ENCODE results near the gene IGDCC3.
"Not testable (repeated sequence)": the region's sequence is repeated elsewhere in the genome, so short reads cannot be mapped to it uniquely, and the experiment has no call there.

The IGDCC3 gene

DNA sequence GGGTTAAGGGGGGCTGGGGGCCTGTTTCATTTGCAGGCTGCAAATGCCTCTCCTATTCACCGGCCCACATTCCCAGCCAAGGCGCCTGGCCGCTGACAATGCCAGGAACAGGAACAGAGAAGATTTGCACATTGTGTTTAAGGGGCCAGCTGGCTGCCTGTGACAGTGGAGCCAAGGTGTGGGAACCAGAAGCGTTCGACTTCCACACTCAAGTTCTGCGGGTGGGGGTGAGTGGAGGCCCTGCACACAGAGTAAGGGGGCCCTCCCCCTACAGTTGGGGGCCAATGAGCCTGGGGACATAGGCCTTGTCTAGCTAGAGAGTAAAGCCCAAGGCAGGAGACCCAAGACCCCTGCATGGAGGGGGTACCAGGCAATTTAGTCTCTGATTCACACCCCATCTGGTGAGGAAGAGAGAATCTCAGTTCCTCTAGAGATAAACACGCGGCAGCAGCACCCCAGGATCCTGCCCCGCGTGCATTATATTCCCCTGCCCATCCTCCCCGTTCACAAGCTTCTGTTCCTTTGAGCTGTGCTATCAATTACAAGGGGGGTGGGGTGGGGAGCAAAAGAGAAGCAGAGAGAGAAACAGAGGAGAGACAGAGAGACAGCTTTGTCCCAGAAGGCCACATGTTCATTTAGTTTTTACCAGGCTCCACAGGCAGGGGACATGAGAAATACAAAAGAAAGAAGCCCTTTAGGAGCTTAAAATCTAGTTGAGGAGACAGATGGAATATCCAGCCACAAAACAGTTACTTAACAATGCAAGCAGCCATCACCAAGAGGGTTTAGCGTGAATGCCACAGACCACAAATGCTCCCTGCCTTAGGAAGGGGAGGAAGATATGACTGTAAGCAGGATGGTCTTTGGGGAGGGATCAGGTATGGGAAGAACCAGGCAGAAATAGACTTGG lies 9.2 kb downstream of the IGDCC3 start:
- DNase-seq = no peak

DNA sequence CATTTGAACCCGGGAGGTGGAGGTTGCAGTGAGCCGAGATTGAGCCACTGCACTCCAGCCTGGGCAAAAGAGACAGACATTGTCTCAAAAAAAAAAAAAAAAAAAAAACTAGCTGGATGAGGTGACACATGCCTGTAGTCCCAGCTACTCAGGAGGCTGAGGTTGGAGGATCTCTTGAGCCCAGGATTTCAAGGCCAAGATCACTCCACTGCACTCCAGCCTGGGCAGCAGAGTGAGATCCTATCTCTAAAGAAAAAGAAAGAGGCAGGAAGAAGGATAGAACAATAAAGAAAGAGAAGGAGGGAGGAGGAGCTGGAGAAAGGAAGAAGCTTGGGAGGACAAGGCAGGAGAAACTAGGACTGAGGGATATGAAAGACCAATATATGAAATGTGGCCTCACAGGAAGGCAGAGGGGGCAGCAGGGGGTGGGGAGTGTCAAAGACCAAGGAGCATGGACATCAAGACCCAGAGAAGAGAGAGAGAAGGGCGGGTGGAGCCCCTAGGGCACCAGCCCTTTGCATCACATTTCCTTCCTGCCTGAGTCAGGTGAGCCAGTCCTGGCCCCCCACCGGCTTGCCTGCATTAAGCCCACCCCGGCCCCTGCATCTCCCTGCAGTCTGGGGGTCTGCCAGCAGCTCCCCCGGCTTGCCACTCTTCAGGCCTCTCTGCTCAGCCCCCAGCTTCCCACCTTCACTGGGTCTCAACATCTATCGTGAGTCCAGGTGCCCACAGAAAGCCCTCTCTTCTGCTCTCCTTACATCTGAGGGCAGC lies 11.5 kb downstream of the IGDCC3 start:
- DNase-seq = no peak

DNA sequence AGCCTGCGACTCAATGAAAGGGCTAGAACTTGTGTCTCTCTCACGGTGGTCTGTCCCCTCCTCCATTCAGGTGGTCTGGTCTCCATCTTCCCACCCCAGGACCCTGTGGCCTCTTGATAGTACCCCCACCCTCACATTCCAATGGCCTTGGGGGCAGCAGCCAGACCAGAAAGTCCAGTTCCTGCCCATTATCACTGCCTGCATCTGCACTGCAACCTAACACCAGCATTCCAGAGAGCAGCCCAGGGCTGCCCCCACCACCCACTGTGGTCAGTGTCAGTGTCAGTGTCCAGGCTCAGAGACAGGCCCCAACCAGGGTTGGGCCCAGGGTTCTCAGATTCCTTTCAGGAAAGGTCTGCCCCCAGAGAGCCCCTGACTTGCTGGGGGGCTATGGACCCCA lies 12.6 kb downstream of the IGDCC3 start:
- no peak for DNase-seq

- DNase-seq = no peak
Observed at GRCh38 chr15:65363766-65364165, 14.0 kb downstream of the IGDCC3 start.

DNA sequence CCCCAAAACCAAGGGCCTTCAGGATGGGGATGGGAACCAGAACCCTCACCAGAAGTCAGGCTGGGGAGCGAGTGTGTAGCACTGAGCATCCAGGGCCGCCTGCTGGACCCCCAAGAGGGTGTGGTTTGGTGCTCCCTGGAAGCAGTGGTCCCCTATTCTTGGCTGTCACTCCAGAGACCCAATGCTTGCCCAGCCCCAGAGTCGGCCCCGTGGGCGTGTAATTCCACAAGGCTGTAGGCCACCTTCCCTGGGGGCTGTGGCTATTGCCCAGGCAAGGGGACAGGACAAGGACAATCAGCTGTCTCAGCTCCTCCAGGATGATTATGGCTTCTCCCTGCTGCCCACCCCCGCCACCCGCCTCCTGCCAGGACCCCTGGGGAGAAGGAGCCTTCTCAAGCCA lies 14.5 kb downstream of the IGDCC3 start:
- DNase-seq = no peak

DNA sequence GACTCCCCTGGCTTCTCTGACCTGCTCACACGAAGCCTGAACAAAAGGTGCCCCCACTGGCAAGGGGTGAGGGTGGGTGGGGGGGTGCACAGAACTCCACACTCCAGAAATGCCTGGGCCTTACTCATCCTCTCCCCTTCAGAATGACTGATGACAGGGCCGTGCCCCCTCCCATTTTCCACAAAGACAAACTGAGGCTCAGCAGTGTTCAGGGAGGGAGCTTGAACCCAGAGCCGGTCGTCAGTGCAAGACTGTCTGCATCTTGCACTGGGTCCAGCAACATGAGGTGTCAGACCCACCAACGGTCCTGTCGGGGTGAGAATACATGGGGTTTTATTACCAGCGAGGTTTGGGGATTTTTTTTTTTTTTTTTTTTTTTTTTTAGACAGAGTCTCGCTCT lies 15.3 kb downstream of the IGDCC3 start:
- no peak for DNase-seq

DNA sequence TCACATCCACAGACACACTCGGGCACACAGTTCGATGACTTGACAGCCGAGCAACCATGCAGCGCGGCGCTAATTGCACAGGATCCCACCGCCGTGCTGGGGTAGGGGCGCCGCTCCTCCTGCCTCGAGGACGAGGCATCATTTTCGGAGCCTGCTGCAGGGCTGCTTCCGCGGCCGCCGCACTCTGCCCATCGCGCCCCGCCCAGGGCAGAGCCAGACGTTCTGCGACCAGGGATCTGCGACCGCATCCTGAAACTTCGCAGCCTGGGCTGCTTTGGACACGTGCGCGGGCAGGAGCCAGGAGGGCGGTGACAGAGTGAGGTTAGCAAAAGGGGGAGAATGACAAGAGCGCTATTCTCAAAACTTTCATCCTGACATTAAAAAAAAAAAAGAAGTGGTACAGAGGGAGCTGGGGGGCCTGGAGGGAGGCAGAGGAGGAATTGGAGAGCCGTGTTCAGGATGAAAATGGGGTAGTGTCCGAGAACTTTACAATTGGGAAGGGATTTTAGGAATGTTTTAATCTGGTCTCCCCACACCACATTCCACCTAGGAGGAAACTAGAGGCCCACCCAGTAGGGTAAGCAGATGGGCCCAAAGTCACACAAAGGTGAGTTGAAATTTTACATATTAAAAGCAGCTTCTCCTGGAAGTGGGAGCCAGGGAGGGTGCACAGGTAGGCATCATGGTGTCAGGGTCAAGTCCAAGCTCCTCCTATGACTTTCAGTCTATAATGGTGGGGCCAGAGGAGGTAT lies 15.9 kb downstream of the IGDCC3 start:
- no peak for DNase-seq

- no peak for DNase-seq
Observed at GRCh38 chr15:65360506-65360905, 17.3 kb downstream of the IGDCC3 start.

GRCh38 chr15:65355988-65356353 lies 21.8 kb downstream of the IGDCC3 start:
- DNase-seq = no peak

DNA sequence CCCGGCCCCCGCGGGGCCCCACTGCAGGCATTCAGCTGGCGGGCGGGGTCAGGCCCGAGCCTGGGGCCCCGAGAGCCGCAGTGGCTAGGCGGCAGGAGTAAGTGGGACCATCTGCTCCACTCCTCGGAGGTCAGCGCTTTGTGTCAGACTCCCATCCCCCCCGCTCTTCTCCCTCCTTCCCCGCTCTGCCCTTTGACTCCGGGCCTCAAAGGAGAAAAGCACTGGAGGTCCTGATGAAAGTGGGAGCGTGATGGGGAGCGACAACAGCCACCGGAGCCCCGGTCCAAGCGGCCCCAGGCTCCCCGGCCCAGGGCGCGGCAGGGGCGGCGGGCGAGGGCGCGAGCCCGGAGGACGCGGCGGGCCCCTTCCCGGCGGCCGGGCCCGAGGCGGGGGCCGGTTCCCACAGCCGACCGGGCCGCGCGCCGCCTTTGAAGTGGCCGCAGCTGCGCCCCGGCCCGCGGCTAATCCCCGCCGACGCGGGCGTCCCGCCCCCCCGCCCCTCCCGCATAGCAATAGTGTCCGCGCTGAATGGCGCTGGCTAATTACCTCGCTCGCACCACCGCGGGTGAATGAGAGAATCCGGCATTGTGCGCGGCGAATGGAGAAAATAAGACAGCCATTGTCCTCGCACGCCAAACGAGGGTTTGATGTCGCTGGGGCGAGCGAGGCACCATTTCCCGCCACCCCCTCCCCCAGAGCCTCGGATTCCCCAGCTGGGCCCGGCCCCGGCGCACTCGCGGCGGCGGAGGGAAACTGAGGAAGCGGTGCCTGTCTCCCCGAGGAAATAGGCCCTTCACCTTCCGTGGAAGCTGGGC lies 22.4 kb downstream of the IGDCC3 start:
- no peak for DNase-seq

DNA sequence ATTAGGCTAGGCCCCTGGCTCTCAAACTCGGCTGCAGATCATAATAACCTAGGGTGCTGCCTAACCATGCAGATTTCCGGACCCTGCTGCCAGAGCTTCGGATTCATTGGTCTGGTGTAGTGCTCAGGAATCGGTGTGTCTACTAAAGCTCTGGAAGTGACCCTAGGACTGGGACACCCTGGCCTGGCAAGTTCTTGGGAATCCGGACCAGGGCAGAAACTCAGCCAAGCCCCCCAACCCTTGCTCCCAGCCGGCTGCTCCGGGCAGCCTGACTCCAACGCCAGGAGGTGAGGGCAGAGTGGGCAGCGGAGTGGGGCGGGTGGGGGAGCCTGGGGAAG lies 23.0 kb downstream of the IGDCC3 start:
- no peak for DNase-seq

DNA sequence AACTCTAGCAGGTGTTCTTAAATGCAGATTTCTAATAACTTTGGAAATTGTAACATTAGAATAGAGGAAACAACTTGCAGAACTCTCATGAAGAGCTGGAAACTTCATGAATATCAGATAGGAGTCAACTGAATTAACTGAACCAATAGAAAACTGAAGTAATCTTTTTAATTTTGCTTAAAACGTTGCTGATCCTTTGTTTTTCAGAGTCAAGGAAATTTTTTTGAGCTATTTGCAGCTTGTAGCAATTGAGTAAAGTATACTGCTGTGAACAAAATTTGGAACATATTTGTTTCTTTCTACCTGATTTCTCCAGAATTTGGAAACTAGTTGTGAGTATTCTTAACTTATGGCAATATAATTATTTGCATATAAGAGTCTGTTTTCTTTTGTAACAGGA lies 25.8 kb downstream of the IGDCC3 start:
- not testable (repeated sequence) for DNase-seq

DNA sequence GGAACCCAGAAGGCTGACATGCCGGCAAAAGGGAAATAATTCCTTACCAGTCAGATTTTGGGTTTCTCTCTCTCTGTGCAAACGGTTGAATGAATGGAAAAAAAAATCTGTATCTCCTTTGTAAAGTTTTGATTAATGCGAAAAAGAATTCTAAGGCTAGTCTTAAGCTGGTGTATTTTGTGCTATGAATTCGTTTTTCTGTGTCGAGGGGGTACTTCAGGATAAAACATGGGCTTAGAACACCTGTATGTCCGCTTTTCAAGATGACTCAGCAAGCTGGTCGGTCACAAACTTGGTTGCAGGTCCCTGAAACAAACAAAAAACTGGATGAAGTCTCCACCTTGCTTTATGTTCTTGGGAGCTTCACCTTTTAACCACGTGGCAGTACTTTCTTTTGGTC lies 28.5 kb downstream of the IGDCC3 start:
- no peak for DNase-seq

DNA sequence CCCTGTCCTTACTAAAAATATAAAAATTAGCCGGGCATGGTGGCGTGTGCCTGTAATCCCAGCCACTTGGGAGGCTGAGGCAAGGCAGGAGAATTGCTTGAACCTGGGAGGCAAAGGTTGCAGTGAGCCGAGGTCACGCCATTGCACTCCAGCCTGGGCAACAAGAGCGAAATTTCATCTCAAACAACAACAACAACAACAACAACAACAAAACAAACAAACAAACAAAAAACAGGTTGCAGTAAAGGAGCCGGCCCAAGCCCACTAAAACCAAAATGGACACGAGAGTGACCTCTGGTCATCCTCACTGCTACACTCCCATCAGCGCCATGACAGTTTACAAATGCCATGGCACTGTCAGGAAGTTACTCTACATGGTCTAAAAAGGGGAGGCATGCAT lies 30.0 kb downstream of the IGDCC3 start:
- DNase-seq = not testable (repeated sequence)

GRCh38 chr15:65346856-65347598 lies 30.8 kb downstream of the IGDCC3 start:
- DNase-seq = no peak

DNA sequence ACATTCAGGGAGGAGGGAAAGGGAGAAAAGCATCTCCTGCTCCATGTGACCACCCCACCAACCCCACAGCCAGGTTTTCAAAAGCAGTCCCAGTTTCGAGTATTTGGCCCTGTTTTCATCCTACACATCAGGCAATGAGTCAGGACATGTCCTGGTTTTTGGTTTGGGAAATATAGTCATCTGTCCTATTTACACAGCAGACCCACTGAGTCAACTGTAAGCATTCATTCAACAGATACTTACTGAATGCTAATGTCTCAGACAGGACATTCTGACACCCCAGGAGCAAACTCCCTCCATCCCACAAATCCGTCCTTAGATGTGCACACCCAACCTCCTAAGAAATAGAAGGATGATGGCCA lies 32.9 kb downstream of the IGDCC3 start:
- DNase-seq = no peak

- DNase-seq = no peak
Observed at GRCh38 chr15:65344214-65344913, 33.4 kb downstream of the IGDCC3 start.

- no peak for DNase-seq
Observed at GRCh38 chr15:65343374-65343981, 34.3 kb downstream of the IGDCC3 start.

- DNase-seq = no peak
Observed at GRCh38 chr15:65342493-65342892, 35.3 kb downstream of the IGDCC3 start.

DNA sequence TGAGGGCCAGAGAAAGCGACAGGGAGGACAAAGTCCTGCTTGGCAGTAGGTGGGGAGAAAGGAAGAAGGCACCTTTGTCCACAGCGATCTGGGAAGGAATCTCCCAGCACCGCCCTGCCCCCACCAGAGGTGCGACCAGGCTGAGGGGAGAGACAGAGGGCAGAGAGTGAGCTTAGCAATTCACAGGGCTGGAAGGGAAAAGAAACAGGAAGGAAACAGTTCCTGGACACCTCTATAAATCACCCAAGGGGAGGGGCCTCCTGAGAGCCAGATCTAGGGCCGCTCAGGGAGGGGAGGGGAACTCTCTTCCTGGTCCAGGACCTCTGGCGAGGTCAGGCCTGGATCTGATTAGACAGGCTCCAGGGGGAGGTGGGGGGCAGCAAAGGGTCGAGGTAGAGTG lies 37.9 kb downstream of the IGDCC3 start:
- no peak for DNase-seq

- DNase-seq = no peak
Observed at GRCh38 chr15:65339416-65339815, 38.4 kb downstream of the IGDCC3 start.

All from GDM1 (cell line).